ENCODE results near the gene GNAI2.

GRCh38 chr3:50292159-50293078 is 56.4 kb downstream of the GNAI2 start, which contains the start of gene IFRD2:
- TF ChIP-seq NFYB (CRISPR knock-in tag; conservative IDR thresholded peaks at IDR 0.05; ENCODE audit: low read depth) (no peak), ZNF416 (CRISPR knock-in tag; IDR thresholded peaks at IDR 0.05) (no peak), TEAD1 (CRISPR knock-in tag; IDR thresholded peaks at IDR 0.05) (peak; percentile 89; the same call in 1 of the 2 replicates), CTCF (IDR thresholded peaks at IDR 0.05) (no peak)
- TF ChIP-seq, protein P1, sequence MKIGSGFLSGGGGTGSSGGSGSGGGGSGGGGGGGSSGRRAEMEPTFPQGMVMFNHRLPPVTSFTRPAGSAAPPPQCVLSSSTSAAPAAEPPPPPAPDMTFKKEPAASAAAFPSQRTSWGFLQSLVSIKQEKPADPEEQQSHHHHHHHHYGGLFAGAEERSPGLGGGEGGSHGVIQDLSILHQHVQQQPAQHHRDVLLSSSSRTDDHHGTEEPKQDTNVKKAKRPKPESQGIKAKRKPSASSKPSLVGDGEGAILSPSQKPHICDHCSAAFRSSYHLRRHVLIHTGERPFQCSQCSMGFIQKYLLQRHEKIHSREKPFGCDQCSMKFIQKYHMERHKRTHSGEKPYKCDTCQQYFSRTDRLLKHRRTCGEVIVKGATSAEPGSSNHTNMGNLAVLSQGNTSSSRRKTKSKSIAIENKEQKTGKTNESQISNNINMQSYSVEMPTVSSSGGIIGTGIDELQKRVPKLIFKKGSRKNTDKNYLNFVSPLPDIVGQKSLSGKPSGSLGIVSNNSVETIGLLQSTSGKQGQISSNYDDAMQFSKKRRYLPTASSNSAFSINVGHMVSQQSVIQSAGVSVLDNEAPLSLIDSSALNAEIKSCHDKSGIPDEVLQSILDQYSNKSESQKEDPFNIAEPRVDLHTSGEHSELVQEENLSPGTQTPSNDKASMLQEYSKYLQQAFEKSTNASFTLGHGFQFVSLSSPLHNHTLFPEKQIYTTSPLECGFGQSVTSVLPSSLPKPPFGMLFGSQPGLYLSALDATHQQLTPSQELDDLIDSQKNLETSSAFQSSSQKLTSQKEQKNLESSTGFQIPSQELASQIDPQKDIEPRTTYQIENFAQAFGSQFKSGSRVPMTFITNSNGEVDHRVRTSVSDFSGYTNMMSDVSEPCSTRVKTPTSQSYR (CRISPR knock-in tag; IDR thresholded peaks at IDR 0.05): no peak

Data from WTC11 (cell line).